Activated naive CD8-positive, alpha-beta T cell treated with anti-CD3 and anti-CD28 coated beads, Interleukin-2, amount 50 U/mL, for 24 hours (primary cell): ENCODE results near the gene BCORL1.

Experiments used
- ATAC-seq: fragments of 150-1000 bp; cut with Tn5 transposase; one replicate; pipeline ENCODE4 v1.10.0; 2021
- DNase-seq: peaks from one replicate; pipeline ENCODE4 v3.0.0; 2021
- H3K27ac Mint-ChIP-seq: one replicate; pipeline ENCODE4 v1.8.0; 2021; ENCODE audit warnings: mild to moderate bottlenecking, mixed read lengths
- H3K27me3 Mint-ChIP-seq: one replicate; pipeline ENCODE4 v1.8.0; 2021; ENCODE audit warnings: mixed read lengths
- H3K36me3 Mint-ChIP-seq: one replicate; pipeline ENCODE4 v1.8.0; 2021; ENCODE audit warnings: low read depth, mixed read lengths
- H3K4me1 Mint-ChIP-seq: one replicate; pipeline ENCODE4 v1.8.0; 2021; ENCODE audit warnings: mixed read lengths
- H3K4me3 Mint-ChIP-seq: one replicate; pipeline ENCODE4 v1.8.0; 2021; ENCODE audit warnings: mild to moderate bottlenecking, moderate library complexity, mixed read lengths
- H3K9me3 Mint-ChIP-seq: one replicate; pipeline ENCODE4 v1.8.0; 2021; ENCODE audit warnings: mixed read lengths

BCORL1 gene, protein sequence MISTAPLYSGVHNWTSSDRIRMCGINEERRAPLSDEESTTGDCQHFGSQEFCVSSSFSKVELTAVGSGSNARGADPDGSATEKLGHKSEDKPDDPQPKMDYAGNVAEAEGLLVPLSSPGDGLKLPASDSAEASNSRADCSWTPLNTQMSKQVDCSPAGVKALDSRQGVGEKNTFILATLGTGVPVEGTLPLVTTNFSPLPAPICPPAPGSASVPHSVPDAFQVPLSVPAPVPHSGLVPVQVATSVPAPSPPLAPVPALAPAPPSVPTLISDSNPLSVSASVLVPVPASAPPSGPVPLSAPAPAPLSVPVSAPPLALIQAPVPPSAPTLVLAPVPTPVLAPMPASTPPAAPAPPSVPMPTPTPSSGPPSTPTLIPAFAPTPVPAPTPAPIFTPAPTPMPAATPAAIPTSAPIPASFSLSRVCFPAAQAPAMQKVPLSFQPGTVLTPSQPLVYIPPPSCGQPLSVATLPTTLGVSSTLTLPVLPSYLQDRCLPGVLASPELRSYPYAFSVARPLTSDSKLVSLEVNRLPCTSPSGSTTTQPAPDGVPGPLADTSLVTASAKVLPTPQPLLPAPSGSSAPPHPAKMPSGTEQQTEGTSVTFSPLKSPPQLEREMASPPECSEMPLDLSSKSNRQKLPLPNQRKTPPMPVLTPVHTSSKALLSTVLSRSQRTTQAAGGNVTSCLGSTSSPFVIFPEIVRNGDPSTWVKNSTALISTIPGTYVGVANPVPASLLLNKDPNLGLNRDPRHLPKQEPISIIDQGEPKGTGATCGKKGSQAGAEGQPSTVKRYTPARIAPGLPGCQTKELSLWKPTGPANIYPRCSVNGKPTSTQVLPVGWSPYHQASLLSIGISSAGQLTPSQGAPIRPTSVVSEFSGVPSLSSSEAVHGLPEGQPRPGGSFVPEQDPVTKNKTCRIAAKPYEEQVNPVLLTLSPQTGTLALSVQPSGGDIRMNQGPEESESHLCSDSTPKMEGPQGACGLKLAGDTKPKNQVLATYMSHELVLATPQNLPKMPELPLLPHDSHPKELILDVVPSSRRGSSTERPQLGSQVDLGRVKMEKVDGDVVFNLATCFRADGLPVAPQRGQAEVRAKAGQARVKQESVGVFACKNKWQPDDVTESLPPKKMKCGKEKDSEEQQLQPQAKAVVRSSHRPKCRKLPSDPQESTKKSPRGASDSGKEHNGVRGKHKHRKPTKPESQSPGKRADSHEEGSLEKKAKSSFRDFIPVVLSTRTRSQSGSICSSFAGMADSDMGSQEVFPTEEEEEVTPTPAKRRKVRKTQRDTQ (N-terminal part only)

DNA sequence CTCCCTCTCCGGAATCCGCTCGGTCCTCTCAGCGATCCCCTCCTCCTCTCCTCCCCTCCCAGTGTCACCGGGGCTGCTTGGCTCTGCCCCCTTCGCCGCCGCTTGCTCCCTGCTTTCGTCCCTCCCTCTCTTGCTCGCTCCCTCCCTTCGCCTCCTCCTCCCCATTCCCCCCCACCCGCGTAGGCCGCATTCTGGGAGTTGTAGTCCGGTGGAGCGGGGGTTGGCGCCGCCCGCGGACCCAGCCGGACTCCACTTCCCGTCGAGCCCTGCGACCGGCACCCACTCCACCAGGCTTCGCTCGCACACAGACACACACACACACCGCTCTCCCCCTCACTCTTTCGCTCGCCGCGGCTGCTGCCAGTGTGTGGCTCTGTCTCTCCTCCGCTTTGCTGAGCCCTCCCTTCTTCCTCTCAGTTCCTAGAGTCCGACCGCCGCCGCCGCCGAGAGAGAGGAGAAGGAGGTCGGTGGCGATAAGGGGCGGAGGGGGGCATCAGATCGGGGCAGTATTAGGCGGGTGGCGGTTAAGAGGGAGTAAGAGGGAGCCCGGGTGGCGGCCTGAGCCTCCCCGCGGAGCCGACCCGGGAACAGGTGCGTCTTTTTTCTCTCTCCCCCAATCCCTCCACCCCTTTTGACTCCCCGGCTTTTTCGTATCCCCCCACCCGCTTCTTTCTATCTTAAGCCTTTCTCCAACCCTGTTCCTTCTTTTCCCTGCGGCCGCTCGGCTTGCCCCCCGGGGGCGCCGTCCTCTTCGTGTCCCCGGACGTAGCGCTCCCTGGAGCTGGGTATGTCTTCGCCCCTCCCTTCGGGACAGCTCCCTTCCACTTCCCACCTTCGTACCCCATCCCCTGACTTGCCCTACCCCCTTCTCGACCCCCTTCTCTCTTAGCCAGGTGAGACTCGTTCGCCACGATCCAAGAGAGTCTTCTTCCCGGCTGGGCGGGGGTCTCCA, at the start of gene BCORL1:
TSS of gene BCORL1 (plus strand) at position 336 of the 952 bp plus-strand sequence. CDS start 22,597 bp downstream, outside the sequence.
- Mint-ChIP-seq H3K36me3 (no peaks in the 10 kb centered on the region), H3K4me1 (peaks cover 15% of the 10 kb centered on the region), H3K27ac (no peak within 1 kb of the TSS), H3K9me3 (no peaks in the 10 kb centered on the region), H3K4me3 (no peak within 1 kb of the TSS), H3K27me3 (no peaks in the 10 kb centered on the region)
- ATAC-seq (peak; percentile 95), DNase-seq (peak; percentile 81)

DNA sequence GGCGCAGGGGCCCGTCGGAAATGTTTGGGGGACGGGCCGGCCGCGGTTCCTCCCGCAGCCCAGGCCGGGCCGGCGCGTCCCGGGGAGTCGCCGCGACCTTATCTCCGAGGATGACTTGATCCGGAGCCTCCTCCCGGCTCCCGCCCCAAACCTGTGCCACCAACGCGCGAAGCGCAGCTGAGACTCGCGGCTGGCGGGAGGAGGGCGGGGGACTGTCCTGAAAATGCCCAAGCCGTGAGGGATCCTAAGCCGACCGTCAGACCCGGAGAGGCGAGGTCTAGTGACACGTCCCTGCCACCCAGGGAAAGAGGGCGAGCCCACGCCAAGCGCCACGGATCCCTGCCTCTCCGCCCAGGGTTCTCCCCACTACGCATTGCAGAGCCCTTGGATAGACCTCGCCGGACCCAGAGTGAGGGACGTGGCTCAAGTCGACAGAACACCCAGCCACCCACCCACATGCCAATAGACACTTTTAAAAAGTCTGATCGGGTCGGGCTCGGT, 49.6 kb upstream of the BCORL1 start:
- H3K4me1 Mint-ChIP-seq = peaks cover 7% of the 10 kb centered on the region
- no peak for ATAC-seq
- peaks cover 6% of the 10 kb centered on the region for H3K27me3 Mint-ChIP-seq
- H3K4me3 Mint-ChIP-seq = no peak overlapping the region
- H3K36me3 Mint-ChIP-seq = peaks cover 7% of the 10 kb centered on the region
- no peaks in the 10 kb centered on the region for H3K9me3 Mint-ChIP-seq
- DNase-seq = peak; percentile 16
- H3K27ac Mint-ChIP-seq = no peak overlapping the region

GRCh38 chrX:129933700-129934099, 48.7 kb upstream of the BCORL1 start:
- Mint-ChIP-seq H3K27ac (no peak overlapping the region), H3K9me3 (no peaks in the 10 kb centered on the region)

DNA sequence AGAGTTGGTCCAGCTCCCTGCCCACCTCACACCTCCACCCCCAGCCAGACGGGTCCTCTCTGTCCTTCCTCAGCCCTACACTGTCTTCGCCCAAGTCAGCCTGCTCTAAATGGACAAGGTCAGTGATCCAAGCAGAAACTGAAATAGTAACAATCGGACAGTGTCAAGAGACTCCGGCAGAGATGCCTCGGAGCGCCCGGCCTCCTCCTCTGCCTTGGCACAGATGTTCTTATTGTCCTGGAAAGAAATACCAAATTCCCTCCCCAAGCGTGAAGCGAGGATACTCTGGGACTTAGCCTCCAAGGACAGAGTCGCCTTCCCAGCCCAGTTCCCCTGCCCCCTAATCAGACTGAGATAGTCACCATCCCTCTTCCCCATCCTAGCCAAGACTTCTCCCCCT, 48.0 kb upstream of the BCORL1 start:
- Mint-ChIP-seq H3K4me1 (peaks cover 7% of the 10 kb centered on the region), H3K4me3 (no peak overlapping the region), H3K27ac (no peak overlapping the region), H3K27me3 (peaks cover 6% of the 10 kb centered on the region), H3K9me3 (no peaks in the 10 kb centered on the region), H3K36me3 (peaks cover under 1% of the 10 kb centered on the region)
- DNase-seq (no peak), ATAC-seq (no peak)

More at GRCh38 chrX:129933700-129934099, 48.7 kb upstream of the BCORL1 start:
- H3K4me1 Mint-ChIP-seq = peaks cover 7% of the 10 kb centered on the region
- peaks cover 6% of the 10 kb centered on the region for H3K27me3 Mint-ChIP-seq
- ATAC-seq (no peak), DNase-seq (no peak)
- peaks cover 7% of the 10 kb centered on the region for H3K36me3 Mint-ChIP-seq
- H3K4me3 Mint-ChIP-seq = peak overlapping the region; percentile 15

DNA sequence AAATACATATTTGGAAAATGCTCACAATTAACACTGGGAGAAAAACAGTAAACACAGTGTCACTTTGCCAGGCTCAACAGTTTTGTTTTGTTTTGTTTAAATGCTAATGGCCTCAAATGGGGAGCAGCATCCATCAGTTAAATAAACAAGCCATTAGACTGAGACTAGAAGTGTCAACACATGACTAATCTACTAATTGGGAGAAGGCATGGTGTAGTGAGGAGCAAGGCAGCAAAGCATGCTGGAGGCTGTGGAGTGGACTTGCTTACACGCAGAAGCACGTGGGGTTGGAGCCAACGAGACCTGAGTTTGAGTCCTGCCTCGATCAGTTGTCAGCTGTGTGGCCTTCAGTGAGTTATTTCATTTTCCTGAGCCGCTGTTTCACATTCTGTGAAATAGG, 47.5 kb upstream of the BCORL1 start:
- no peak for DNase-seq
- Mint-ChIP-seq H3K36me3 (no peaks in the 10 kb centered on the region), H3K4me1 (peaks cover 7% of the 10 kb centered on the region), H3K27me3 (peaks cover 6% of the 10 kb centered on the region), H3K27ac (no peak overlapping the region), H3K9me3 (no peaks in the 10 kb centered on the region), H3K4me3 (no peak overlapping the region)
- ATAC-seq = no peak

- no peak for ATAC-seq
- Mint-ChIP-seq H3K4me1 (peaks cover 3% of the 10 kb centered on the region), H3K27ac (no peak overlapping the region), H3K9me3 (no peaks in the 10 kb centered on the region), H3K27me3 (peaks cover 5% of the 10 kb centered on the region), H3K4me3 (no peak overlapping the region), H3K36me3 (no peaks in the 10 kb centered on the region)
- no peak for DNase-seq
These were observed 44.4 kb upstream of the BCORL1 start for GRCh38 chrX:129938081-129938480.

- ATAC-seq = no peak
These were observed 42.4 kb upstream of the BCORL1 start for GRCh38 chrX:129939986-129940385.

DNA sequence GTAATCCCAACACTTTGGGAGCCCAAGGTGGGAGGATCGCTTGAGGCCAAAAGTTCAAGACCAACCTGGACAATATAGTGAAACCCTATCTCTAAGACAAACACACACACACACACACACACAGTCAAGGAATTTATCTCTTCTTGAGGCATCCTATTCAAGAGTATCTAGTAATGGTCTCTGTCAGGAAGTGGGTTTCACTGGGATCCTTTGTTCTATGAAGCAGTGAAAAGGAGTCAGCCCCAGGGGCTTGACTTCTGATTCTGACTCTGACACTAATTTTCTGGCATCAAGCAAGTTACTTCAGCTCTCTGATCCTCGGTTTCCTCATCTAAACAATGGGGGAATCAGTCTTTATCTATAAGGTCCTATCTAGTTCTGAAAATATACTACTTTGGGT, 41.7 kb upstream of the BCORL1 start:
- no peaks in the 10 kb centered on the region for H3K9me3 Mint-ChIP-seq
- no peak overlapping the region for H3K27ac Mint-ChIP-seq
- no peaks in the 10 kb centered on the region for H3K27me3 Mint-ChIP-seq
- no peaks in the 10 kb centered on the region for H3K4me1 Mint-ChIP-seq
- ATAC-seq (no peak), DNase-seq (no peak)
- no peaks in the 10 kb centered on the region for H3K36me3 Mint-ChIP-seq
- no peak overlapping the region for H3K4me3 Mint-ChIP-seq

More at GRCh38 chrX:129939986-129940385, 42.4 kb upstream of the BCORL1 start:
- Mint-ChIP-seq H3K9me3 (no peaks in the 10 kb centered on the region), H3K27me3 (no peaks in the 10 kb centered on the region), H3K36me3 (no peaks in the 10 kb centered on the region), H3K27ac (no peak overlapping the region), H3K4me1 (no peaks in the 10 kb centered on the region), H3K4me3 (no peak overlapping the region)
- DNase-seq = no peak

DNA sequence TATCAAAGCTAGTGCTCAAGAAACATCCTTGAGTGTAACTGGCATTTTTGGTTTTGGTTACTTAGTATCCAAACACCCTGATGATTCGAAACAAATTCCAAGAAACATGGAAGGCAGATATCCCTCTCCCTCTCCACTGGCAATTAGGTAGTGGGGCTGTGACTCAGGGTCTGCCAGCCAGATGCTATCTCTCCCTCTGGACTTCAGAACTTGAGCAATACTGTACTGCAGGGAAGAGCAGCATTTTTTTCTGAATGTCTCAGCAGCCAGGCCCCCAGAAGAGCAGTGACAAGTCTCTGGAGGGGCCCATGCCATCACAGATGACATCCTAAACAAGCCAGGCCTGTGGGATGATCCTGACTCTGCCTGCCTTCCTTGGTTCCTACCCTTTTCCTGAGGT, 37.3 kb upstream of the BCORL1 start:
- Mint-ChIP-seq H3K9me3 (no peaks in the 10 kb centered on the region), H3K27ac (no peak overlapping the region), H3K27me3 (no peaks in the 10 kb centered on the region), H3K4me3 (no peak overlapping the region), H3K4me1 (no peaks in the 10 kb centered on the region), H3K36me3 (no peaks in the 10 kb centered on the region)
- DNase-seq (no peak), ATAC-seq (no peak)

- peak; percentile 3 for DNase-seq
- ATAC-seq = no peak
- Mint-ChIP-seq H3K9me3 (no peaks in the 10 kb centered on the region), H3K4me3 (peak overlapping the region; percentile 26), H3K36me3 (peaks cover 2% of the 10 kb centered on the region), H3K27me3 (peaks cover 2% of the 10 kb centered on the region), H3K4me1 (peaks cover 8% of the 10 kb centered on the region), H3K27ac (no peak overlapping the region)
These were observed 29.1 kb upstream of the BCORL1 start for GRCh38 chrX:129953334-129953648.

DNA sequence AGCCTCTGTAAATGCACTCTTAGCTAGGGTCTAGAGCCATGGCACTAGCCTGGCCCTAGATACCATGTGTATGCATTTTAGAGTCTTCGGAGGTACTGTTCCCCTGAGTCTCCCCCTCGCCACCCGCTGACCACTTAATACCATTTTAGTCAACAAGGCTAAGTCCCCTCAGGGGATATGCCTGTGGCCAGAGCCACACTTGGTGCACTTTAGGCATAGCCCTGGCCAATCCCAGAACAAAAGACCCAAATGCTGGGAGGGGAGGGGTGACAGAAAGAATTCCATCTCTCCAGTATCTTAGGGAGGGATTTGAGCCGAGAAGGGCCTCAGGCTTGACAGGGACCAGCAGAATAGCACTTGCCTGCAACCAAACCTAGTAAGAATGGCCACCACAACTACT, 28.6 kb upstream of the BCORL1 start:
- H3K36me3 Mint-ChIP-seq = peaks cover 2% of the 10 kb centered on the region

DNA sequence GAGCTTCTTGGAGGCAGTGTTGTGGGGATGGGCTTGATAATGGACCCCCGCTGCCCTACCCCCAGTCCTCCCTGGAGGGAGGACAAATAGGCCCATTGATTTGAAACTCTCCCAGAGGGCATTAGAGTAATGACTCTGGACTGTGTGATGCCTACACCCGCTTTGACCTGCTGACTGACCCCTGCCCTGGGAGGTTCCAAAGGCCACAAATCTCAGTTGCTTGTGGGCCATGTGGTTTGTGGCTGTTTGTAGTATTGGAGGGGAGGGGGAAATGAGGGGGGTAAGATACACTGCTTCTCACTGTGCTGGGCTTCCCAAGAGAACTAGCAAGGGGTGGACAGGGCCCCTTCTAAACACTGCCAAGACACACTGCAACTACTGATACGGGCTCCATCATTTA, 27.6 kb upstream of the BCORL1 start:
- no peak for DNase-seq
- H3K4me1 Mint-ChIP-seq = peaks cover 8% of the 10 kb centered on the region
- ATAC-seq = no peak
- peaks cover 2% of the 10 kb centered on the region for H3K36me3 Mint-ChIP-seq
- H3K9me3 Mint-ChIP-seq = no peaks in the 10 kb centered on the region
- H3K4me3 Mint-ChIP-seq = no peak overlapping the region
- peaks cover 2% of the 10 kb centered on the region for H3K27me3 Mint-ChIP-seq
- no peak overlapping the region for H3K27ac Mint-ChIP-seq

More for the DNA sequence above, 28.6 kb upstream of the BCORL1 start:
- Mint-ChIP-seq H3K27ac (no peak overlapping the region), H3K4me1 (peaks cover 8% of the 10 kb centered on the region), H3K4me3 (peak overlapping the region; percentile 26), H3K27me3 (peaks cover 2% of the 10 kb centered on the region), H3K9me3 (no peaks in the 10 kb centered on the region)
- DNase-seq (no peak), ATAC-seq (no peak)

DNA sequence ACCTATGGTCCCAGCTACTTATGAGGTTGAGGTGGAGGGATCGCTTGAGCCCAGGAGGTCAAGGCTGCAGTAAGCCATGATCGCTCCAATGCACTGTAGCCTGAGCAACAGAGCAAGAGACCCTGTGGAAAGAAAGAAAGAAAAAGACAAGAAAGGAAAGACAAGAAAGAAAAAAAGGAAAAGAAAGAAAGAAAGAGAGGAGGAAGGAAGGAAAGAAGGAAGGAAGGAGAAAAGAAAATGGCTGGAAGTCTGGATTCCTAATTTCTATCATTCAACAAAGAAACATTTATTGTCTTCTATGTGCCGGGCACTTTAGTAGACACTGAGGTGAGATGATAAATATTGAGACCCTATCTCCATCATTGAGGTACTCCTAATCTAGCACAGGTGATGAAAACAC, 26.8 kb upstream of the BCORL1 start:
- no peak overlapping the region for H3K27ac Mint-ChIP-seq
- ATAC-seq (no peak), DNase-seq (no peak)
- no peaks in the 10 kb centered on the region for H3K9me3 Mint-ChIP-seq
- H3K36me3 Mint-ChIP-seq = peaks cover 2% of the 10 kb centered on the region
- no peak overlapping the region for H3K4me3 Mint-ChIP-seq
- H3K27me3 Mint-ChIP-seq = peaks cover 2% of the 10 kb centered on the region
- peaks cover 8% of the 10 kb centered on the region for H3K4me1 Mint-ChIP-seq
